HepG2 (cell line): Measurements from ENCODE around the gene SCRT2. TPM values are rescaled to one million over a fixed set of nuclear protein-coding genes. Genes with fewer than 3 reads are reported as not detected.

Experiments
- AKNA ChIP-seq: sonication (generic); formaldehyde crosslinking; IDR thresholded peaks from 2 replicates; pipeline ENCODE4 v1.4.0; 2020; ENCODE audit warnings: missing genetic modification reagents, borderline replicate concordance
- DNMT3B ChIP-seq: conservative IDR thresholded peaks from 2 replicates; pipeline ENCODE4 v1.6.1; 2016; ENCODE audit warnings: missing biosample characterization, control low read depth
- ELF1 ChIP-seq: sonication (generic); formaldehyde crosslinking; IDR thresholded peaks from 2 replicates; pipeline ENCODE4 v1.4.0; 2020; ENCODE audit warnings: missing genetic modification reagents
- IKZF4 ChIP-seq: sonication (generic); formaldehyde crosslinking; IDR thresholded peaks from 2 replicates; pipeline ENCODE4 v1.5.1; 2020; ENCODE audit warnings: borderline replicate concordance, mild to moderate bottlenecking, low read depth, missing genetic modification reagents; ENCODE audit errors: not compliant biosample characterization
- MNT ChIP-seq: fragments of 450-650 bp; IDR thresholded peaks from 2 replicates; pipeline ENCODE4 v1.6.1; 2016
- MXI1 ChIP-seq: IDR thresholded peaks from 3 replicates; pipeline ENCODE4 v1.6.1; 2012; ENCODE audit warnings: low read depth, low read length, inconsistent platforms, borderline replicate concordance
- ZBED4 ChIP-seq: sonication (generic); formaldehyde crosslinking; IDR thresholded peaks from 2 replicates; pipeline ENCODE4 v1.4.0; 2020; ENCODE audit warnings: missing genetic modification reagents, borderline replicate concordance
- ZBTB7B ChIP-seq: sonication (generic); formaldehyde crosslinking; IDR thresholded peaks from 2 replicates; pipeline ENCODE4 v1.4.0; 2020; ENCODE audit warnings: missing genetic modification reagents
- ZNF367 ChIP-seq: sonication (generic); formaldehyde crosslinking; IDR thresholded peaks from 2 replicates; pipeline ENCODE4 v1.4.0; 2020; ENCODE audit warnings: missing genetic modification reagents, borderline replicate concordance
- ZNF672 ChIP-seq: sonication (generic); formaldehyde crosslinking; IDR thresholded peaks from 2 replicates; pipeline ENCODE4 v1.8.1; 2022; ENCODE audit warnings: missing genetic modification reagents
- ZNF691 ChIP-seq: sonication (generic); formaldehyde crosslinking; IDR thresholded peaks from 2 replicates; pipeline ENCODE4 v1.4.0; 2020; ENCODE audit warnings: missing genetic modification reagents, low read depth, mild to moderate bottlenecking, borderline replicate concordance
- ZNF704 ChIP-seq: sonication (generic); formaldehyde crosslinking; IDR thresholded peaks from 2 replicates; pipeline ENCODE4 v1.8.1; 2023; ENCODE audit warnings: mild to moderate bottlenecking, inconsistent platforms, moderate library complexity, missing genetic modification reagents, borderline replicate concordance
- ZNF773 ChIP-seq: sonication (generic); formaldehyde crosslinking; IDR thresholded peaks from 2 replicates; pipeline ENCODE4 v1.4.0; 2020; ENCODE audit warnings: missing genetic modification reagents, borderline replicate concordance
- polyA plus RNA-seq, 8 experiments: library from polyadenylated mRNA; depleted of rRNA in 3 of 8; stranded (reverse) in 7 of 8; unstranded in 1 of 8; fragments of >200 nt; fragmentation: Illumina TruSeq in 4 of 8; extraction: Trizol in 4 of 8; gene quantifications; 2 replicates each; pipeline versions ENCODE4 v1.2.1 to v1.2.3, GENCODE V29; 2011 to 2016; ENCODE audit warnings: low read depth in 4 of 8, missing spikeins in 1 of 8, mixed read lengths in 1 of 8; ENCODE audit not compliant: insufficient read depth in 1 of 8
- total RNA-seq, 5 experiments: library from RNA; depleted of rRNA; stranded (reverse); fragments of >200 nt; fragmentation: Illumina TruSeq; extraction: Trizol; gene quantifications; 2 replicates each; pipeline ENCODE4 v1.2.3, GENCODE V29; 2016; ENCODE audit warnings: low read depth in 1 of 5

SCRT2 gene
- total and polyA plus RNA-seq, 2 of the 13 experiments (the other 11 are each of a cell fraction or from before 2014, with no cell fraction given) = not detected

GRCh38 chr20:651713-652614 lies 23.6 kb downstream of the SCRT2 start (continued):
- 0 out of 2 replicates have a peak, but pooled peaks have one; percentile 65 for TF ChIP-seq ZNF691
- no peak for TF ChIP-seq IKZF4
- no peak for TF ChIP-seq ELF1
- no peak for TF ChIP-seq MNT
- no peak for TF ChIP-seq ZBTB7B
- TF ChIP-seq ZNF704 (CRISPR knock-in tag) = peak; percentile 77; the same call in 1 of the 2 replicates
- TF ChIP-seq DNMT3B (CRISPR knock-in tag) = no peak
- TF ChIP-seq AKNA (CRISPR knock-in tag) = no peak
- TF ChIP-seq ZNF773 (CRISPR knock-in tag) = peak; percentile 53; the same call in 1 of the 2 replicates
- no peak for TF ChIP-seq ZBED4 (CRISPR knock-in tag)
- no peak for TF ChIP-seq ZNF367 (CRISPR knock-in tag)
- TF ChIP-seq MXI1 = no peak
- TF ChIP-seq ZNF672 = no peak
